Heart left ventricle (tissue), 16 donors: ENCODE data around the gene PUS1. TPM values are rescaled to one million over a fixed set of nuclear protein-coding genes. Genes with fewer than 3 reads are reported as not detected.

ENCODE experiments used
- ATAC-seq, 4 donors: fragments of 200-7000 bp; cut with Tn5 transposase; one replicate each; pipeline ENCODE4 v1.9.1; 2020 to 2022; ENCODE audit warnings: moderate library complexity in 4 of 4, mild to moderate bottlenecking in 3 of 4, moderate number of reproducible peaks in 1 of 4
- DNase-seq, 5 donors: peaks; one replicate each; pipeline ENCODE4 v3.0.0-alpha.2; 2020
- H3K27ac ChIP-seq, 12 donors: fragments of 200-600 bp; sonication (generic) in 4 of 12; one replicate each; pipeline versions ENCODE4 v1.5.0 to v1.8.0; 2016 to 2022; ENCODE audit warnings: mild to moderate bottlenecking in 2 of 12
- H3K27me3 ChIP-seq, 9 donors: fragments of 200-600 bp; sonication (generic) in 2 of 9; one replicate each; pipeline versions ENCODE4 v1.5.1 to v1.8.0; 2016 to 2022; ENCODE audit warnings: mild to moderate bottlenecking in 3 of 9
- H3K36me3 ChIP-seq, 9 donors: fragments of 200-600 bp; sonication (generic) in 2 of 9; one replicate each; pipeline versions ENCODE4 v1.5.0 to v1.8.0; 2018 to 2022; ENCODE audit warnings: mild to moderate bottlenecking in 2 of 9
- H3K4me1 ChIP-seq, 12 donors: fragments of 200-600 bp; sonication (generic) in 4 of 12; one replicate each; pipeline versions ENCODE4 v1.5.0 to v1.8.0; 2016 to 2022; ENCODE audit warnings: mild to moderate bottlenecking in 3 of 12
- H3K4me3 ChIP-seq, 12 donors: fragments of 200-600 bp; sonication (generic) in 4 of 12; one replicate each; pipeline versions ENCODE4 v1.5.0 to v1.8.0; 2017 to 2022; ENCODE audit warnings: mild to moderate bottlenecking in 9 of 12, moderate library complexity in 4 of 12
- H3K9me3 ChIP-seq, 12 donors: fragments of 200-600 bp; sonication (generic) in 4 of 12; one replicate each; pipeline versions ENCODE4 v1.5.0 to v1.8.0; 2016 to 2022; ENCODE audit warnings: mild to moderate bottlenecking in 1 of 12
- CTCF ChIP-seq, 12 donors: fragments of 200-600 bp; sonication (generic) in 4 of 12; IDR thresholded peaks; one replicate each; pipeline versions ENCODE4 v1.5.0 to v1.8.0; 2018 to 2022; ENCODE audit warnings: antibody characterized with exemption in 12 of 12, mild to moderate bottlenecking in 5 of 12
- POLR2A ChIP-seq, 2 donors: fragments of 450-650 bp; IDR thresholded peaks; one replicate each; pipeline ENCODE4 v1.6.1; 2017; ENCODE audit warnings: antibody characterized with exemption in 2 of 2, mild to moderate bottlenecking in 2 of 2, moderate library complexity in 2 of 2
- WGBS, 4 donors: extraction: QIAGEN DNeasy Blood & Tissue Kit in 2 of 4; methylation state at CpG; one replicate each; pipeline versions ENCODE4 v1.1.5 to v1.1.7; 2013 to 2018; 5-methylcytosine and 5-hydroxymethylcytosine counted together
- intact Hi-C, 10 donors: fragments of 100-400 bp; cut with DNase I; formaldehyde crosslinking; loops; one replicate each; pipeline versions ENCODE4 v1.11.1 to v1.14.2; 2022
- polyA plus RNA-seq, 2 donors: library from polyadenylated mRNA; stranded (reverse); fragments of 200-250 nt; gene quantifications; one replicate each; pipeline ENCODE4 v1.2.3, GENCODE V29; 2013
- total RNA-seq, 9 donors: library from RNA; depleted of rRNA in 2 of 9; stranded (reverse); fragments of >200 nt in 2 of 9; fragmentation: NEBNext Ultra II Directional in 3 of 9; extraction: Animal tissue kit (Norgen Biotek cat#: 25700) in 3 of 9; gene quantifications; one replicate each; pipeline versions ENCODE4 v1.1.0 to v1.2.4, GENCODE V29; 2016 to 2023
- donor health status: ischemic (EF 13 %, LVEDD 7.1; RV severe dilation, severe dysfunction).
- donor health status: healthy with polysubstance abuse.
- donor health status: DM: no; HTN: yes; CAD: no.
- donor health status: DM: no; HTN: no; CAD: no.
- donor health status: ischemic (EF 25% LVEDD 6.9; RV normal size, moderate dysfunction).
- donor health status: ischemic (EF 25% LVEDD 5.7; RV mildly dilated, moderate dysfunction).
- donor health status: healthy.
- donor health status: DM: yes; HTN: yes; CAD: no.
- donor health status: ischemic (EF 35%, LVEDD 5.7; RV mildly dilated, moderate dysfunction).
- donor health status: nonischemic (EF 11% LVEDD 7.7; RV severe dilation, severe dysfunction).
- donor health status: DM: yes; HTN: yes; CAD: no.
- donor health status: PGD.
- donor health status: ischemic (EF 29% LVEDD 5.4; RV normal size, mild dysfunction).
- donor health status: nonischemic (EF 23%, LVEDD 6.1; RV moderate dilation, normal function).

The PUS1 gene
- total and polyA plus RNA-seq, 11 donors, result 6.1 to 13.5 (median 8.8) TPM

DNA sequence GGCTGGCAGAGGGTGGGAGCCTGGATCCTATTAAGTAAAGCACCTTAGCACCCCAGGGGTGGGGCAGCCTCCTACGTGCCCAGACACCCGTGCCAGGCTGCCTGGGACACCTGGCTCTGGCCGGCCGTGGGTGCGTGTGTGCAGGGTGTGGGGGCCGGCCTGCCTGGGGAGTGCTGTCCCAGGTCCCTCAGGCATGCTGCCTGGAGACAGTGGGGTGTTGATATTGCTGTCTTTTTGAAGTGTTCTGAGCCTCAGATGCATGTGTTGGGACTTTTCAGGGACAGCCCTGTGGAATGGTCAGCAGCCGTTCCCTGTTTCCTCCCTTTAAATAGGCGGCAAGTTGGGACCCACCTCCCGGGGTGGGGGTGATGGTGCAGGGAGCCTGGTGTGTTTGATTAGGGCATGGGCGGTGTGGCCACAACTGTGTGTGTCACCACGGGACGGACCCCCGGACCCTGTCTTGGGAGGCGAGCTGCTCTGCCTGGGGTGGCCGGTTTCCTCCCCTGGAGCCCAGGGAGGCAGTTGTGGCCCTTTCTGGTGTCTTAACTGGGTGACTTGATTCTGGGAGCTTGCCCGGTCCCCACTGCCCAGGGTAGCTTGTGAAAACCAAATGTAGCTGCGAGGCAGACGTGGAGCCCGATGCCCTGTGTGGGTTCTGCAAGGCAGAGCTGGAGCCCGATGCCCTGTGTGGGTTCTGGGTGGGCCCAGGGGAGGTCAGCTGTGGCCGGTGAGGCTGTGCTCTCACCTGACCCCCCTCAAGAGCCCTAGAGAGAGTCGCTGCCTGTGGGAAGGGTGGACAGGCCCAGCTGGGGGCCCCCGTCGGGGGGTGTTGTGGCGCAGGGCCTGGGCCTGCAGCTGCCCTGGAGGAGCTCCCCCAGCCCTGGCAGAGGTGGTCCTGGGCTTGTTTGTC is 26.5 kb upstream of the PUS1 start:
- Histone ChIP-seq H3K36me3 (peaks cover 0 to 33% (median 12%) of the 10 kb centered on the region in 9 donors), H3K4me1 (peaks cover 23 to 83% (median 50%) of the 10 kb centered on the region in 12 donors), H3K27ac (peak overlapping the region; percentile 34 to 83 (median 74)), H3K9me3 (no peaks in the 10 kb centered on the region), H3K4me3 (peak overlapping the region in 4 of 12 donors; percentile 6 to 20 (median 12)), H3K27me3 (no peaks in the 10 kb centered on the region)
- peak in 1 of 5 donors; percentile 35 for DNase-seq
- no peak for TF ChIP-seq POLR2A (IDR thresholded peaks at IDR 0.05)
- TF ChIP-seq CTCF (IDR thresholded peaks at IDR 0.05), result no peak
- ATAC-seq, result peak in 2 of 4 donors; percentile 3 to 9
- intact Hi-C loops, result no loop called here
- WGBS, 4 donors, result 58 to 75% (median 64%) methylated on average over 14 to 25 of the region's 25 CpGs

- DNase-seq (no peak), ATAC-seq (no peak)
- peak overlapping the region in 8 of 12 donors; percentile 54 to 83 (median 78) for H3K27ac ChIP-seq
- intact Hi-C loops, result loop anchor here in 1 of 10 donors (2.0 kb wide), 1 partner anchor 19 kb away; no protein-coding TSS in a partner anchor
- H3K4me1 ChIP-seq, result peaks cover 23 to 74% (median 47%) of the 10 kb centered on the region in 12 donors
- TF ChIP-seq POLR2A (IDR thresholded peaks at IDR 0.05) (no peak), CTCF (IDR thresholded peaks at IDR 0.05) (no peak)
- H3K27me3 ChIP-seq, result no peaks in the 10 kb centered on the region
- H3K4me3 ChIP-seq, result no peak overlapping the region
- no peaks in the 10 kb centered on the region for H3K9me3 ChIP-seq
- peaks cover 0 to 32% (median 18%) of the 10 kb centered on the region in 9 donors for H3K36me3 ChIP-seq
- 73 to 82% (median 77%) methylated on average over 12 to 13 of the region's 13 CpGs for WGBS, 4 donors
Measured at GRCh38 chr12:131903270-131904255, 25.5 kb upstream of the PUS1 start.

DNA sequence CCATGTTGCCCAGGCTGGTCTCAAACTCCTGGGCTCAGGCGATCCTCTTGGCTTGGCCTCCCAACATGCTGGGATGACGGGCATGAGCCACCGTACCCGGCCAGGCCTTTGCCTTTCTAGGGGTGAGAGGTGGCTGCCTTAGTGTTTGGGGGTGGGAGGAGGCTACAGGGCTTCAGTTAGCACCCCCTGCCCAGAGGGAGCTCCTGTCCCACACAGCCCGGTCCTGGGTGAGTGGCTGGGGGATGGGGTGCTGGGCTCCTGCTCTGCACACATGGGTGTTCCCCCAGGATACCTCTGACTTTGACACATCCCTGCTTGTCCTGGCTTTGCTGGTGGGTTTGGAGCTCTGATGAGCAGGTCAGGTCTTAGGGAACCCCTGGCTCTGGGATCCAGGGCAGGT is 24.7 kb upstream of the PUS1 start:
- intact Hi-C loops, result loop anchor here in 1 of 10 donors (2.0 kb wide), 1 partner anchor 18 kb away; no protein-coding TSS in a partner anchor
- WGBS, 4 donors, result 88 to 97% (median 94%) methylated on average over 4 to 5 of the region's 5 CpGs
- no peak overlapping the region for H3K27ac ChIP-seq
- H3K4me1 ChIP-seq, result peaks cover 23 to 72% (median 47%) of the 10 kb centered on the region in 12 donors
- no peak for TF ChIP-seq POLR2A (IDR thresholded peaks at IDR 0.05)
- ATAC-seq (no peak), DNase-seq (no peak)
- H3K4me3 ChIP-seq, result no peak overlapping the region
- H3K36me3 ChIP-seq, result peaks cover 0 to 32% (median 23%) of the 10 kb centered on the region in 9 donors
- H3K27me3 ChIP-seq, result no peaks in the 10 kb centered on the region
- H3K9me3 ChIP-seq, result no peaks in the 10 kb centered on the region

GRCh38 chr12:131905081-131905629 is 23.9 kb upstream of the PUS1 start:
- ATAC-seq, result no peak
- WGBS, 4 donors, result 83 to 89% (median 87%) methylated on average over 7 to 13 of the region's 13 CpGs
- no peaks in the 10 kb centered on the region for H3K27me3 ChIP-seq
- peaks cover 23 to 65% (median 45%) of the 10 kb centered on the region in 12 donors for H3K4me1 ChIP-seq
- intact Hi-C loops, result loop anchor here in 1 of 10 donors (2.0 kb wide), 1 partner anchor 18 kb away; no protein-coding TSS in a partner anchor
- H3K9me3 ChIP-seq, result no peaks in the 10 kb centered on the region
- TF ChIP-seq CTCF (IDR thresholded peaks at IDR 0.05) (no peak), POLR2A (IDR thresholded peaks at IDR 0.05) (no peak)
- no peak overlapping the region for H3K27ac ChIP-seq
- DNase-seq, result no peak
- peaks cover 0 to 36% (median 28%) of the 10 kb centered on the region in 9 donors for H3K36me3 ChIP-seq
- H3K4me3 ChIP-seq, result no peak overlapping the region
